DMS 273 treated with DMSO at 0.1 percent for 48 hours (cell line): ENCODE results near the gene S100A4.
"Not testable (repeated sequence)": the region's sequence is repeated elsewhere in the genome, so short reads cannot be mapped to it uniquely, and the experiment has no call there.

Experiments
- DNase-seq: peaks from one replicate; lab custom pipeline; 2025; lab: John Stamatoyannopoulos, UW

S100A4 gene

GRCh38 chr1:153533689-153534201 is 11.9 kb downstream of the S100A4 start:
- no peak for DNase-seq

GRCh38 chr1:153532769-153533599 is 12.6 kb downstream of the S100A4 start:
- DNase-seq: peak; percentile 84

GRCh38 chr1:153532181-153532580 is 13.4 kb downstream of the S100A4 start:
- DNase-seq: no peak

- DNase-seq: no peak
Observed at GRCh38 chr1:153531638-153532037, 14.0 kb downstream of the S100A4 start.

GRCh38 chr1:153527683-153528040 is 17.9 kb downstream of the S100A4 start:
- DNase-seq: no peak

GRCh38 chr1:153527023-153527682 is 18.5 kb downstream of the S100A4 start:
- no peak for DNase-seq

- peak; percentile 73 for DNase-seq
Observed at GRCh38 chr1:153526132-153526543, 19.5 kb downstream of the S100A4 start.

GRCh38 chr1:153525088-153525728 is 20.4 kb downstream of the S100A4 start:
- peak; percentile 92 for DNase-seq

- DNase-seq: not testable (repeated sequence)
Observed at GRCh38 chr1:153522353-153523048, 23.1 kb downstream of the S100A4 start.

- DNase-seq: not testable (repeated sequence)
Observed at GRCh38 chr1:153521808-153522207, 23.8 kb downstream of the S100A4 start.

GRCh38 chr1:153520818-153521476 is 24.7 kb downstream of the S100A4 start:
- no peak for DNase-seq

- DNase-seq: not testable (repeated sequence)
Observed at GRCh38 chr1:153520137-153520691, 25.4 kb downstream of the S100A4 start.

GRCh38 chr1:153519242-153519641 is 26.4 kb downstream of the S100A4 start:
- no peak for DNase-seq

GRCh38 chr1:153515504-153516394 is 29.9 kb downstream of the S100A4 start:
- DNase-seq: no peak

GRCh38 chr1:153513666-153514065 is 31.9 kb downstream of the S100A4 start:
- no peak for DNase-seq

GRCh38 chr1:153513023-153513422 is 32.6 kb downstream of the S100A4 start:
- peak; percentile 20 for DNase-seq

GRCh38 chr1:153510984-153511410 is 34.6 kb downstream of the S100A4 start:
- DNase-seq: peak; percentile 49

- DNase-seq: no peak
Observed at GRCh38 chr1:153509729-153510354, 35.8 kb downstream of the S100A4 start.

- no peak for DNase-seq
Observed at GRCh38 chr1:153509036-153509435, 36.6 kb downstream of the S100A4 start.
